Transverse colon (tissue), 4 donors: ENCODE measurements around the gene DDAH1. TPM values are rescaled to one million over a fixed set of nuclear protein-coding genes. Genes with fewer than 3 reads are reported as not detected.

Experiments
- DNase-seq: peaks from one replicate; pipeline ENCODE4 v3.0.0-alpha.2; 2019
- H3K27ac ChIP-seq, 4 donors: fragments of 200-600 bp; sonication (generic); 2 replicates each; pipeline ENCODE4 v1.5.1; 2016 to 2018; ENCODE audit warnings: inconsistent platforms in 4 of 4
- H3K27me3 ChIP-seq: fragments of 200-600 bp; sonication (generic); 2 replicates; pipeline ENCODE4 v1.5.1; 2017; ENCODE audit warnings: inconsistent platforms
- H3K36me3 ChIP-seq, 4 donors: fragments of 200-600 bp; sonication (generic); 2 replicates each; pipeline ENCODE4 v1.5.1; 2017 to 2019; ENCODE audit warnings: inconsistent platforms in 4 of 4
- H3K4me1 ChIP-seq, 4 donors: fragments of 200-600 bp; sonication (generic); 2 replicates each; pipeline ENCODE4 v1.5.1; 2017 to 2020; ENCODE audit warnings: inconsistent platforms in 4 of 4
- H3K4me3 ChIP-seq, 4 donors: fragments of 200-600 bp; sonication (generic); 1 replicate in 1 of 4; 2 replicates in 3 of 4; pipeline versions ENCODE4 v1.5.1 to v1.6.1; 2017 to 2019; ENCODE audit warnings: inconsistent platforms in 4 of 4
- H3K9me3 ChIP-seq, 2 donors: fragments of 200-600 bp; sonication (generic); 2 replicates each; pipeline ENCODE4 v1.5.1; 2017 to 2019; ENCODE audit warnings: inconsistent platforms in 2 of 2
- EP300 ChIP-seq: sonication (generic); formaldehyde crosslinking; IDR thresholded peaks from one replicate; pipeline ENCODE4 v1.6.1; 2017; ENCODE audit warnings: antibody characterized with exemption, low read depth
- POLR2A ChIP-seq: fragments of 450-650 bp; IDR thresholded peaks from one replicate; pipeline ENCODE4 v1.6.1; 2016; ENCODE audit warnings: antibody characterized with exemption, mild to moderate bottlenecking, moderate library complexity
- POLR2AphosphoS5 ChIP-seq, 3 donors: sonication (generic); formaldehyde crosslinking; IDR thresholded peaks; one replicate each; pipeline ENCODE4 v1.6.1; 2016; ENCODE audit warnings: antibody characterized with exemption in 3 of 3
- WGBS, 2 donors: methylation state at CpG; one replicate each; pipeline ENCODE4 v1.1.5; 2018; ENCODE audit warnings: low coverage in 1 of 2; 5-methylcytosine and 5-hydroxymethylcytosine counted together
- in situ Hi-C, 4 donors: fragments of 200-750 bp; cut with MboI; loops; one replicate each; pipeline versions ENCODE4 v1.15.0 to v1.15.1; 2017; ENCODE audit warnings: low sequenced_read_pairs in 3 of 4, low pct_ligation_motif_present in 1 of 4, low pct_unique_long_range_greater_than_20kb in 1 of 4
- intact Hi-C: fragments of 100-400 bp; cut with DNase I; formaldehyde crosslinking; loops from one replicate; pipeline ENCODE4 v1.15.1; 2023; ENCODE audit warnings: low total_unique reads
- total RNA-seq, 4 donors: library from RNA; depleted of rRNA; stranded (reverse); fragments of >200 nt; gene quantifications; one replicate each; pipeline ENCODE4 v1.1.0, GENCODE V29; 2016
- TF ChIP-seq, protein P1 (sequence below), 5 experiments: fragments of 200-600 bp in 3 of 5; fragments of 450-650 bp in 2 of 5; sonication (generic) in 3 of 5; IDR thresholded peaks; 1 replicate in 2 of 5; 2 replicates in 3 of 5; pipeline ENCODE4 v1.5.1; 2016 to 2017; ENCODE audit warnings: antibody characterized with exemption in 5 of 5, inconsistent platforms in 3 of 5, mild to moderate bottlenecking in 2 of 5, moderate library complexity in 1 of 5

DDAH1 gene
- total RNA-seq, 4 donors from 2014 or later: 22.4 to 69.4 (median 48.3) TPM

DNA sequence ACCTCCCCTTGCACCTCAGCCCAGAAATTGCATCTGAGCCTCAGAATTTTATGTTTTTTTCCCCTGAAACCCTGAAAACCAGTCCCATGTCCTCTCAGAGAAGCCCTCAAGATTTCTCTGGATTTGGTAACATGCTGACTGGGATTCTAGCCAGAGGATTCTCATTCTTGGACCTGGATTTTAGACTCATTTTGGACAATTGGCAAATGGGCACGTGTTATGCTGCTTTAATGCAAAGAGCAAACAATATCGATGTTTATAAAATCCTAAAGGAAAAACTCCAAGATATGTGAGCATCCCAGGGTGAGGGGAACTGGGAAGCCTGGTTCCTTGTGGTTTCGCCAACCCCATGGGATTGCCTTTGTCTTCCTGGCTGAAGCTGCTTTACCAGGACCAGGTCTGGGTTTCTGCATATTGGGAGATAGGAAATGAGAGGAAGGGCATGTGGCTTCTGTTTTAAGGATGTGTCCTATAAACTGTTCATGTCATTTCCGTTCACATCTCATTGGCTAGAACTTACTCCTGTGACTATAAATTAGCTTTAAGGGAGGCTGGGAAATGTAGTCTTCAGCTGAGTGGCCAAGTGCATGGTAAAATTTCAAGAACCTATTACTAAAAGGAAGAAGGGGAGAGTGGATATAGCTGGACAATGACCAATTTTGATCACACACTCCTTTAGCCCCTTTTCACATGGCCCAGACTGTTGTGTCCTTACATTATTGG, 161.4 kb downstream of the DDAH1 start:
- no peaks in the 10 kb centered on the region for H3K36me3 ChIP-seq
- in situ Hi-C loops: loop anchor here (10.0 to 25.0 kb wide), 7 partner anchors 184 to 859 kb away; partner anchors contain the start of genes CCN1 (in 4 of the 4), ZNHIT6 (in 3 of the 4) and COL24A1 (in 1 of the 4)
- 87 to 91% methylated on average over 4 of the region's 4 CpGs for WGBS, 2 donors
- no peak overlapping the region for H3K4me3 ChIP-seq
- H3K27ac ChIP-seq: no peak overlapping the region
- intact Hi-C loops: loop anchor here (10.0 kb wide), 1 partner anchor 281 kb away; the partner anchor contains the start of gene CCN1
- no peaks in the 10 kb centered on the region for H3K9me3 ChIP-seq
- TF ChIP-seq POLR2AphosphoS5 (IDR thresholded peaks at IDR 0.05) (no peak), EP300 (no peak)
- DNase-seq: no peak
- no peaks in the 10 kb centered on the region for H3K27me3 ChIP-seq
- peaks cover 0 to 8% (median 5%) of the 10 kb centered on the region in 4 donors for H3K4me1 ChIP-seq

DNA sequence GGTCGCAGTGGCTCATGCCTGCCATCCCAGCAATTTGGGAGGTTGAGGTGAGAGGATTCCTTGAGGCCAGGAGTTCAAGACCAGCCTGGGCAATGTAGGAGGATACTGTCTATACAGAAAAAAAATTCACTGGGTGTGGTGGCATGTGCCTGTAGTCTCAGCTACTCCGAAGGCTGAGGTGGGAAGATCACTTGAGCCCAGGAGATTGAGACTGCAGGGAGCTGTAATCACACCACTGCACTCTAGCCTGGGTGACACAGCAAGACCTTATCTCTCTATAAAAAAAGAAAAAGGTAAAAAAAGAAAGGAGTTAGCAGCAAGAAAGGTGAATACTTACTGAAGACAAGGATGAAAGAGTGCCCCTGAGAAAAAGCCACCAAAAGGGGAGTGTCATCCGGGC, 164.8 kb downstream of the DDAH1 start:
- Histone ChIP-seq H3K36me3 (no peaks in the 10 kb centered on the region), H3K9me3 (no peaks in the 10 kb centered on the region), H3K4me1 (peaks cover 9 to 20% (median 15%) of the 10 kb centered on the region in 4 donors), H3K4me3 (no peak overlapping the region), H3K27ac (no peak overlapping the region), H3K27me3 (no peaks in the 10 kb centered on the region)
- 50 to 82% methylated on average over 2 to 3 of the region's 3 CpGs for WGBS, 2 donors
- no peak for DNase-seq
- in situ Hi-C loops (loop anchor here (10.0 to 25.0 kb wide), 7 partner anchors 187 to 862 kb away; partner anchors contain the start of genes CCN1 (in 4 of the 4), ZNHIT6 (in 3 of the 4) and COL24A1 (in 1 of the 4)), intact Hi-C loops (loop anchor here (10.0 kb wide), 1 partner anchor 285 kb away; the partner anchor contains the start of gene CCN1)
- TF ChIP-seq EP300: no peak

DNA sequence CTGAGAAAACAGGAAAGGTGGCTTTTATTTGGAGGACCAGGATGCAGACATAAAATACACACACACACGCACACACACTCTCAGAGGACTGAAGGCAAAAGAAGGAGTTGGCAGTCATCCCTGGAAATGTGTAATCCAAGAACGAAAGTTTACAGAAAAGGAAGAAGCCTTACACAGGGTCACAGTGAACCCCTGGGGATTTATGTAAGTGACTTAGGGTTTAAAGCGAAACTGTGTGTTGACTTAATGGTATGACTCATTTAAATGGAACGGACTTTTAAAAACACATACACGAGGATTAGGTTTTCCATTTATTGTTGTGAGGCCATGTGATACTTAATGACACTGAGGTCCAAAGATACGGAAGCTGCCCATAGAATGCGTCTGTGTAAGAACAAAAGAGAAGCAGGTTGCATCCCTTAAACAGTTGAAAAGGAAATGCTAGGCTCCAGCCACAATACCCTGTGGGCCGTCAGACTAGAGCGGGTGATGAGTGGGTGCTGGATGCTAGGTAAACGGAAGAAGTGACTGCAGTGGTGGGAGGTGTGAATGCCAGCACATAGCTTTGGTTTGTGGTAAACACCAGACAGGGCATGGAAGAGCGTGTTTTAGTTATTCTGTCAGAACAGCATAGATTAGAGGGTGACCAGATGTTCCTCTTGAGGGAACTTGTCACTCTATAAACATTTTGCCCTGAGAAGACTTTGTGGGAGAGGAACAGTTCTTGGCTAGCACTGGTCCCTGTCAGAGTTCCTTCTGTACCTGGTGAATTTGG, 166.9 kb downstream of the DDAH1 start:
- no peak for DNase-seq
- 11 to 20% methylated on average over 7 to 11 of the region's 11 CpGs for WGBS, 2 donors
- in situ Hi-C loops: no loop called here
- Histone ChIP-seq H3K4me3 (peak overlapping the region in 1 of 4 donors; percentile 13), H3K27me3 (no peaks in the 10 kb centered on the region), H3K27ac (peak overlapping the region; percentile 53 to 78 (median 66)), H3K4me1 (peaks cover 9 to 20% (median 15%) of the 10 kb centered on the region in 4 donors), H3K36me3 (no peaks in the 10 kb centered on the region), H3K9me3 (no peaks in the 10 kb centered on the region)
- TF ChIP-seq EP300: no peak
- TF ChIP-seq POLR2AphosphoS5 (IDR thresholded peaks at IDR 0.05): peak; percentile 29 to 56 (median 47)
- TF ChIP-seq, protein P1, sequence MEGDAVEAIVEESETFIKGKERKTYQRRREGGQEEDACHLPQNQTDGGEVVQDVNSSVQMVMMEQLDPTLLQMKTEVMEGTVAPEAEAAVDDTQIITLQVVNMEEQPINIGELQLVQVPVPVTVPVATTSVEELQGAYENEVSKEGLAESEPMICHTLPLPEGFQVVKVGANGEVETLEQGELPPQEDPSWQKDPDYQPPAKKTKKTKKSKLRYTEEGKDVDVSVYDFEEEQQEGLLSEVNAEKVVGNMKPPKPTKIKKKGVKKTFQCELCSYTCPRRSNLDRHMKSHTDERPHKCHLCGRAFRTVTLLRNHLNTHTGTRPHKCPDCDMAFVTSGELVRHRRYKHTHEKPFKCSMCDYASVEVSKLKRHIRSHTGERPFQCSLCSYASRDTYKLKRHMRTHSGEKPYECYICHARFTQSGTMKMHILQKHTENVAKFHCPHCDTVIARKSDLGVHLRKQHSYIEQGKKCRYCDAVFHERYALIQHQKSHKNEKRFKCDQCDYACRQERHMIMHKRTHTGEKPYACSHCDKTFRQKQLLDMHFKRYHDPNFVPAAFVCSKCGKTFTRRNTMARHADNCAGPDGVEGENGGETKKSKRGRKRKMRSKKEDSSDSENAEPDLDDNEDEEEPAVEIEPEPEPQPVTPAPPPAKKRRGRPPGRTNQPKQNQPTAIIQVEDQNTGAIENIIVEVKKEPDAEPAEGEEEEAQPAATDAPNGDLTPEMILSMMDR (IDR thresholded peaks at IDR 0.05): no peak
- no peak for TF ChIP-seq POLR2A
- intact Hi-C loops: no loop called here

DNA sequence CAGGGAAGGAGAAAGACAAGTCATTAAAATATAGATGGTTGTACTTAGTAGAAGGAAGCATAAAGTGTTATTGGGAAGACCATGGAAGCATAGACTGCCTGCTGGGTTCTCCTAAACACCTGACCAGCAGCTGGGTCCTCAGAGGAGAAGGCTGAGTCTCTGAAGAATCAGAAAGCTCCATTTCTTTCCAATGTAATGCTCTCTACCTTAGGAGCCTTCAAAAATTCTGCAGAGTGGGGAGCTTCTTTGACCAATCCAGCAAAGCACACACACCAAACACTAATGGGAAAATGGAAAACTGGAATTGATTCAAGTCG, 167.5 kb downstream of the DDAH1 start:
- Histone ChIP-seq H3K27ac (peak overlapping the region; percentile 53 to 78 (median 66)), H3K9me3 (no peaks in the 10 kb centered on the region), H3K4me3 (peak overlapping the region in 1 of 4 donors; percentile 13), H3K36me3 (no peaks in the 10 kb centered on the region), H3K4me1 (peaks cover 9 to 20% (median 15%) of the 10 kb centered on the region in 4 donors), H3K27me3 (no peaks in the 10 kb centered on the region)
- TF ChIP-seq POLR2A (no peak), POLR2AphosphoS5 (IDR thresholded peaks at IDR 0.05) (no peak), EP300 (no peak)
- TF ChIP-seq, protein P1 (IDR thresholded peaks at IDR 0.05): no peak
- intact Hi-C loops: no loop called here
- DNase-seq: no peak
- 13 to 50% methylated on average over 1 of the region's 1 CpG for WGBS, 2 donors
- in situ Hi-C loops: no loop called here

DNA sequence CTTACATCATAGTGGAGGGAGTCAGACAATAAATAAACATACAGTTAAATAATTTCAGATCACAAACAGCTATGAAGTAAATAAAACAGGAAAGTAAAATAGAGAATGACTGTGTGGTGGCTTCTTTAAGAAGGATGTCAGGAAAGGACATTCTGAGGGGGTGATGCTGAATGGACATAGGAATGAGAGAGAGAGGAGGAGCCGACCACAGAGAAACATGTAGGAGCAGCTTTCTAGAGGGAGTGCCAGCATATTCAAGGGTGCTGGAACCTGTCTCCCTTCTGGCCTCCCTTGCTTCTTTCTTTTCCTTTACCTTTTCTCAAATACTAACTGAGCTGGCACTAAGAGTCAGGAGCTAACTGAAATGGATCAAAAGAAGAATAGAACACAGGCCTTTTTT, 168.0 kb downstream of the DDAH1 start:
- intact Hi-C loops (no loop called here), in situ Hi-C loops (no loop called here)
- H3K4me1 ChIP-seq: peaks cover 9 to 20% (median 15%) of the 10 kb centered on the region in 4 donors
- no peak for DNase-seq
- H3K27me3 ChIP-seq: no peaks in the 10 kb centered on the region
- H3K27ac ChIP-seq: peak overlapping the region; percentile 53 to 78 (median 66)
- H3K9me3 ChIP-seq: no peaks in the 10 kb centered on the region
- WGBS, 2 donors: 38 to 58% methylated on average over 1 of the region's 1 CpG
- no peak overlapping the region for H3K4me3 ChIP-seq
- H3K36me3 ChIP-seq: no peaks in the 10 kb centered on the region
- TF ChIP-seq EP300 (no peak), POLR2A (no peak), POLR2AphosphoS5 (IDR thresholded peaks at IDR 0.05) (no peak)
- TF ChIP-seq, protein P1 (IDR thresholded peaks at IDR 0.05): no peak
